WTC11 (cell line): ENCODE measurements around the gene MYG1. TPM values are rescaled to one million over a fixed set of nuclear protein-coding genes. Genes with fewer than 3 reads are reported as not detected.
A peak's percentile ranks its signal among the peaks of the same experiment; 100 is the strongest.

ENCODE experiments used
- ELF4 ChIP-seq: sonication (generic); formaldehyde crosslinking; IDR thresholded peaks from 2 replicates; pipeline ENCODE4 v1.8.1; 2022; ENCODE audit warnings: low read depth, mild to moderate bottlenecking, moderate library complexity, missing genetic modification reagents
- ETV6 ChIP-seq: sonication (generic); formaldehyde crosslinking; IDR thresholded peaks from 2 replicates; pipeline ENCODE4 v1.8.1; 2022; ENCODE audit warnings: mild to moderate bottlenecking, missing genetic modification reagents
- FOXP1 ChIP-seq: sonication (generic); formaldehyde crosslinking; IDR thresholded peaks from 2 replicates; pipeline ENCODE4 v1.8.0; 2022; ENCODE audit warnings: missing genetic modification reagents, mild to moderate bottlenecking, moderate library complexity, borderline replicate concordance
- GABPB1 ChIP-seq: sonication (generic); formaldehyde crosslinking; IDR thresholded peaks from 2 replicates; pipeline ENCODE4 v1.8.1; 2023; ENCODE audit warnings: mild to moderate bottlenecking, missing genetic modification reagents
- JAZF1 ChIP-seq: fragments of 250-450 bp; sonication (Bioruptor Pico); IDR thresholded peaks from 2 replicates; pipeline ENCODE4 v1.9.0; 2021; ENCODE audit warnings: moderate library complexity, mild to moderate bottlenecking, inconsistent platforms
- MXD4 ChIP-seq: fragments of 250-450 bp; sonication (Bioruptor Pico); IDR thresholded peaks from 2 replicates; pipeline ENCODE4 v1.8.0; 2021; ENCODE audit warnings: mild to moderate bottlenecking, moderate library complexity, borderline replicate concordance
- MYBL2 ChIP-seq: sonication (generic); formaldehyde crosslinking; IDR thresholded peaks from 2 replicates; pipeline ENCODE4 v1.8.1; 2023; ENCODE audit warnings: mild to moderate bottlenecking, moderate library complexity, missing genetic modification reagents
- NFE2L1 ChIP-seq: sonication (generic); formaldehyde crosslinking; IDR thresholded peaks from 2 replicates; pipeline ENCODE4 v1.8.1; 2023; ENCODE audit warnings: missing genetic modification reagents
- OVOL2 ChIP-seq: fragments of 250-450 bp; sonication (Bioruptor Pico); IDR thresholded peaks from 2 replicates; pipeline ENCODE4 v1.9.0; 2021; ENCODE audit warnings: mild to moderate bottlenecking, borderline replicate concordance
- RORB ChIP-seq: fragments of 250-450 bp; sonication (Bioruptor Pico); IDR thresholded peaks from 2 replicates; pipeline ENCODE4 v1.9.0; 2021; ENCODE audit warnings: mild to moderate bottlenecking
- SOX15 ChIP-seq: fragments of 250-450 bp; sonication (Bioruptor Pico); IDR thresholded peaks from 2 replicates; pipeline ENCODE4 v1.9.0; 2021; ENCODE audit warnings: mild to moderate bottlenecking
- SP1 ChIP-seq: sonication (generic); formaldehyde crosslinking; conservative IDR thresholded peaks from 2 replicates; pipeline ENCODE4 v1.8.1; 2022; ENCODE audit warnings: missing genetic modification reagents
- TCF7 ChIP-seq: sonication (generic); formaldehyde crosslinking; IDR thresholded peaks from 2 replicates; pipeline ENCODE4 v1.8.0; 2022; ENCODE audit warnings: mild to moderate bottlenecking, low read depth, missing genetic modification reagents, moderate library complexity
- ZNF263 ChIP-seq: sonication (generic); formaldehyde crosslinking; IDR thresholded peaks from 2 replicates; pipeline ENCODE4 v1.8.1; 2022; ENCODE audit warnings: low read depth, mild to moderate bottlenecking, moderate library complexity, missing genetic modification reagents
- ZNF416 ChIP-seq: fragments of 250-450 bp; sonication (Bioruptor Pico); IDR thresholded peaks from 2 replicates; pipeline ENCODE4 v1.9.0; 2021; ENCODE audit warnings: mild to moderate bottlenecking, inconsistent platforms
- ZNF423 ChIP-seq: fragments of 250-450 bp; sonication (Bioruptor Pico); IDR thresholded peaks from 2 replicates; pipeline ENCODE4 v2.1.2; 2022; ENCODE audit warnings: mild to moderate bottlenecking, moderate library complexity
- ZNF671 ChIP-seq: fragments of 250-450 bp; sonication (Bioruptor Pico); IDR thresholded peaks from 2 replicates; pipeline ENCODE4 v1.8.0; 2021; ENCODE audit warnings: mild to moderate bottlenecking
- total RNA-seq: library from RNA; stranded (reverse); gene quantifications from 3 replicates; pipeline ENCODE4 v1.2.3, GENCODE V29; 2021
- TF ChIP-seq, protein P1 (sequence below): fragments of 250-450 bp; sonication (Bioruptor Pico); IDR thresholded peaks from 2 replicates; pipeline ENCODE4 v1.9.0; 2021; ENCODE audit warnings: mild to moderate bottlenecking
- TF ChIP-seq, protein P2 (sequence below): sonication (generic); formaldehyde crosslinking; IDR thresholded peaks from 2 replicates; pipeline ENCODE4 v1.8.1; 2023; ENCODE audit warnings: mild to moderate bottlenecking, missing genetic modification reagents, borderline replicate concordance
- TF ChIP-seq, protein P3 (sequence below): fragments of 200-600 bp; IDR thresholded peaks from 2 replicates; pipeline ENCODE4 v1.8.0; 2022; ENCODE audit warnings: antibody characterized with exemption
- TF ChIP-seq, protein P4 (sequence below): sonication (generic); formaldehyde crosslinking; IDR thresholded peaks from 2 replicates; pipeline ENCODE4 v1.8.1; 2023; ENCODE audit warnings: mild to moderate bottlenecking, missing genetic modification reagents, moderate library complexity
- TF ChIP-seq, protein P5 (sequence below): fragments of 250-450 bp; sonication (Bioruptor Pico); conservative IDR thresholded peaks from 2 replicates; pipeline ENCODE4 v1.9.0; 2021; ENCODE audit warnings: mild to moderate bottlenecking
- TF ChIP-seq, protein P6 (sequence below): sonication (generic); formaldehyde crosslinking; IDR thresholded peaks from 2 replicates; pipeline ENCODE4 v1.8.0; 2022; ENCODE audit warnings: mild to moderate bottlenecking, missing genetic modification reagents

MYG1 gene
- total RNA-seq, 1 experiment from 2014 or later, result 93.1 TPM

DNA sequence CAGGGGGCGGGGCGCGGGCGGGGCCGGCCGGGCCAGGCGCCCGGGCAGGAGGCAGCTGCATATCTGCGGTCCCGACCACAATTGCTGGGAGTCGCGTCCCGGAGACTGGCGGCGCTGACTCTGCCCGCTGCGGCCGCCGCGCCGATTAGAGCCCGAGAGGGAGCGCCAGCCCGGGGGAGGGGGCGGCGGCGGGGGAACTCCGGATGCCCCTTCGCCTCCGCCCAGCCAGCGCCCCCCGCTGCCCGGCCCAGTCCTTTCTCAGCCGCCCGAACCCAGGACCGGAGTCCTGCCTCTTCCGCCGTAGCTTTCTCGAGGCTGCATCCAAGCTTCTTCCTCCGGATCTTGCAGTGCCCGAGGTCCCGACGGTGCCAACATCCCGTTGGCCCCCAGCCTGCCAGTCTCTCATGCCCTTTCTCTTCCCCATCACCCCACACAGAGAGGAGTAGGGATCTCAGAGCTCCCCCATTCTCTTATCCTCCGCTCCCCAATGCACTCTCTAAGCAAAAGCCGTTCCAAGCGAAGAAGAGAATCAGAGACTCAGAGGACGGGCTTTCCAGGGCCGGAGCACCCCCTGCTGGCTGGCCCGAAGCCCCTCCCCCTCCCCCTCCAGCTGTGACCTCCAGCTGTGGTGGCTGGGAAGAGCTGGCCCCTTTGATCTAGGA lies 45.5 kb downstream of the MYG1 start (continued):
- TF ChIP-seq, protein P1, sequence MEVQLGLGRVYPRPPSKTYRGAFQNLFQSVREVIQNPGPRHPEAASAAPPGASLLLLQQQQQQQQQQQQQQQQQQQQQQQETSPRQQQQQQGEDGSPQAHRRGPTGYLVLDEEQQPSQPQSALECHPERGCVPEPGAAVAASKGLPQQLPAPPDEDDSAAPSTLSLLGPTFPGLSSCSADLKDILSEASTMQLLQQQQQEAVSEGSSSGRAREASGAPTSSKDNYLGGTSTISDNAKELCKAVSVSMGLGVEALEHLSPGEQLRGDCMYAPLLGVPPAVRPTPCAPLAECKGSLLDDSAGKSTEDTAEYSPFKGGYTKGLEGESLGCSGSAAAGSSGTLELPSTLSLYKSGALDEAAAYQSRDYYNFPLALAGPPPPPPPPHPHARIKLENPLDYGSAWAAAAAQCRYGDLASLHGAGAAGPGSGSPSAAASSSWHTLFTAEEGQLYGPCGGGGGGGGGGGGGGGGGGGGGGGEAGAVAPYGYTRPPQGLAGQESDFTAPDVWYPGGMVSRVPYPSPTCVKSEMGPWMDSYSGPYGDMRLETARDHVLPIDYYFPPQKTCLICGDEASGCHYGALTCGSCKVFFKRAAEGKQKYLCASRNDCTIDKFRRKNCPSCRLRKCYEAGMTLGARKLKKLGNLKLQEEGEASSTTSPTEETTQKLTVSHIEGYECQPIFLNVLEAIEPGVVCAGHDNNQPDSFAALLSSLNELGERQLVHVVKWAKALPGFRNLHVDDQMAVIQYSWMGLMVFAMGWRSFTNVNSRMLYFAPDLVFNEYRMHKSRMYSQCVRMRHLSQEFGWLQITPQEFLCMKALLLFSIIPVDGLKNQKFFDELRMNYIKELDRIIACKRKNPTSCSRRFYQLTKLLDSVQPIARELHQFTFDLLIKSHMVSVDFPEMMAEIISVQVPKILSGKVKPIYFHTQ (CRISPR knock-in tag), result no peak
- TF ChIP-seq NFE2L1 (CRISPR knock-in tag) (no peak), GABPB1 (CRISPR knock-in tag) (no peak), SP1 (CRISPR knock-in tag) (peak; percentile 51; the same call in 1 of the 2 replicates), SOX15 (CRISPR knock-in tag) (no peak), ZNF671 (CRISPR knock-in tag) (no peak), FOXP1 (CRISPR knock-in tag) (peak; percentile 27; the same call in 1 of the 2 replicates), ZNF416 (CRISPR knock-in tag) (no peak), RORB (CRISPR knock-in tag) (no peak), ZNF263 (CRISPR knock-in tag) (no peak), OVOL2 (CRISPR knock-in tag) (no peak), TCF7 (CRISPR knock-in tag) (no peak), ETV6 (CRISPR knock-in tag) (peak; percentile 37; the same call in 1 of the 2 replicates), MYBL2 (peak; percentile 37; the same call in 1 of the 2 replicates), JAZF1 (CRISPR knock-in tag) (no peak), ELF4 (CRISPR knock-in tag) (no peak), MXD4 (CRISPR knock-in tag) (no peak), ZNF423 (peak; percentile 92)
- TF ChIP-seq, protein P2, sequence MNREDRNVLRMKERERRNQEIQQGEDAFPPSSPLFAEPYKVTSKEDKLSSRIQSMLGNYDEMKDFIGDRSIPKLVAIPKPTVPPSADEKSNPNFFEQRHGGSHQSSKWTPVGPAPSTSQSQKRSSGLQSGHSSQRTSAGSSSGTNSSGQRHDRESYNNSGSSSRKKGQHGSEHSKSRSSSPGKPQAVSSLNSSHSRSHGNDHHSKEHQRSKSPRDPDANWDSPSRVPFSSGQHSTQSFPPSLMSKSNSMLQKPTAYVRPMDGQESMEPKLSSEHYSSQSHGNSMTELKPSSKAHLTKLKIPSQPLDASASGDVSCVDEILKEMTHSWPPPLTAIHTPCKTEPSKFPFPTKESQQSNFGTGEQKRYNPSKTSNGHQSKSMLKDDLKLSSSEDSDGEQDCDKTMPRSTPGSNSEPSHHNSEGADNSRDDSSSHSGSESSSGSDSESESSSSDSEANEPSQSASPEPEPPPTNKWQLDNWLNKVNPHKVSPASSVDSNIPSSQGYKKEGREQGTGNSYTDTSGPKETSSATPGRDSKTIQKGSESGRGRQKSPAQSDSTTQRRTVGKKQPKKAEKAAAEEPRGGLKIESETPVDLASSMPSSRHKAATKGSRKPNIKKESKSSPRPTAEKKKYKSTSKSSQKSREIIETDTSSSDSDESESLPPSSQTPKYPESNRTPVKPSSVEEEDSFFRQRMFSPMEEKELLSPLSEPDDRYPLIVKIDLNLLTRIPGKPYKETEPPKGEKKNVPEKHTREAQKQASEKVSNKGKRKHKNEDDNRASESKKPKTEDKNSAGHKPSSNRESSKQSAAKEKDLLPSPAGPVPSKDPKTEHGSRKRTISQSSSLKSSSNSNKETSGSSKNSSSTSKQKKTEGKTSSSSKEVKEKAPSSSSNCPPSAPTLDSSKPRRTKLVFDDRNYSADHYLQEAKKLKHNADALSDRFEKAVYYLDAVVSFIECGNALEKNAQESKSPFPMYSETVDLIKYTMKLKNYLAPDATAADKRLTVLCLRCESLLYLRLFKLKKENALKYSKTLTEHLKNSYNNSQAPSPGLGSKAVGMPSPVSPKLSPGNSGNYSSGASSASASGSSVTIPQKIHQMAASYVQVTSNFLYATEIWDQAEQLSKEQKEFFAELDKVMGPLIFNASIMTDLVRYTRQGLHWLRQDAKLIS (CRISPR knock-in tag), result no peak
- TF ChIP-seq, protein P3, sequence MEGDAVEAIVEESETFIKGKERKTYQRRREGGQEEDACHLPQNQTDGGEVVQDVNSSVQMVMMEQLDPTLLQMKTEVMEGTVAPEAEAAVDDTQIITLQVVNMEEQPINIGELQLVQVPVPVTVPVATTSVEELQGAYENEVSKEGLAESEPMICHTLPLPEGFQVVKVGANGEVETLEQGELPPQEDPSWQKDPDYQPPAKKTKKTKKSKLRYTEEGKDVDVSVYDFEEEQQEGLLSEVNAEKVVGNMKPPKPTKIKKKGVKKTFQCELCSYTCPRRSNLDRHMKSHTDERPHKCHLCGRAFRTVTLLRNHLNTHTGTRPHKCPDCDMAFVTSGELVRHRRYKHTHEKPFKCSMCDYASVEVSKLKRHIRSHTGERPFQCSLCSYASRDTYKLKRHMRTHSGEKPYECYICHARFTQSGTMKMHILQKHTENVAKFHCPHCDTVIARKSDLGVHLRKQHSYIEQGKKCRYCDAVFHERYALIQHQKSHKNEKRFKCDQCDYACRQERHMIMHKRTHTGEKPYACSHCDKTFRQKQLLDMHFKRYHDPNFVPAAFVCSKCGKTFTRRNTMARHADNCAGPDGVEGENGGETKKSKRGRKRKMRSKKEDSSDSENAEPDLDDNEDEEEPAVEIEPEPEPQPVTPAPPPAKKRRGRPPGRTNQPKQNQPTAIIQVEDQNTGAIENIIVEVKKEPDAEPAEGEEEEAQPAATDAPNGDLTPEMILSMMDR, result no peak
- TF ChIP-seq, protein P4, sequence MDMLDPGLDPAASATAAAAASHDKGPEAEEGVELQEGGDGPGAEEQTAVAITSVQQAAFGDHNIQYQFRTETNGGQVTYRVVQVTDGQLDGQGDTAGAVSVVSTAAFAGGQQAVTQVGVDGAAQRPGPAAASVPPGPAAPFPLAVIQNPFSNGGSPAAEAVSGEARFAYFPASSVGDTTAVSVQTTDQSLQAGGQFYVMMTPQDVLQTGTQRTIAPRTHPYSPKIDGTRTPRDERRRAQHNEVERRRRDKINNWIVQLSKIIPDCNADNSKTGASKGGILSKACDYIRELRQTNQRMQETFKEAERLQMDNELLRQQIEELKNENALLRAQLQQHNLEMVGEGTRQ (CRISPR knock-in tag), result no peak
- TF ChIP-seq, protein P5, sequence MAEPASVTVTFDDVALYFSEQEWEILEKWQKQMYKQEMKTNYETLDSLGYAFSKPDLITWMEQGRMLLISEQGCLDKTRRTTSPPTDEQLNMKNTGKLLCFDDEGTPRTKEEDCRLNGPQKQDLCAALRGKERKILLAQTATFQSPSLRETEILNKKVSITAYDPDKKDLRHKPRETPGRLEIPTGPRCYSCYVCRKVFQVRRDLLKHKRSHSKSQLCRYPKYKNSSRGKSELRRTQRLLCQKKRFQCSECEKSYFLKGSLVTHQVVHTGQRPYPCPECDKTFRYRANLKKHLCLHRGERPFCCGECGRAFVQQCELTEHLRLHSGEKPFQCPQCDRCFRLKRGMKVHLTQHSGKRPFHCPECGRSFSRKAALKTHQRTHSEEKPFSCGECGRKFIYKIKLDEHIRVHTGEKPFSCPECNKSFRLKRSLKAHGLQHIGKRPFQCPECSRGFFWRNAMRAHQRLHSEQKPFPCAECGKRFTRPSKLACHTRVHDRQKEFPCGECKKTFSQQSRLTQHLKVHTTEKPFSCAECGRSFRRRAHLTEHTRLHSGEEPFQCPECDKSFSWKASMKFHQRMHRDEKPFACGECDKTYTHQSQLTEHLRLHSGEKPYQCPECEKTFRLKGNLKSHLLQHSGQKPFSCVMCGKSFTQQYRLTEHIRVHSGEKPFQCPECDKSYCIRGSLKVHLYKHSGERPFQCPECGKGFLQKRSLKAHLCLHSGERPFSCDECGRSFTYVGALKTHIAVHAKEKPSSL (CRISPR knock-in tag), result no peak
- TF ChIP-seq, protein P6, sequence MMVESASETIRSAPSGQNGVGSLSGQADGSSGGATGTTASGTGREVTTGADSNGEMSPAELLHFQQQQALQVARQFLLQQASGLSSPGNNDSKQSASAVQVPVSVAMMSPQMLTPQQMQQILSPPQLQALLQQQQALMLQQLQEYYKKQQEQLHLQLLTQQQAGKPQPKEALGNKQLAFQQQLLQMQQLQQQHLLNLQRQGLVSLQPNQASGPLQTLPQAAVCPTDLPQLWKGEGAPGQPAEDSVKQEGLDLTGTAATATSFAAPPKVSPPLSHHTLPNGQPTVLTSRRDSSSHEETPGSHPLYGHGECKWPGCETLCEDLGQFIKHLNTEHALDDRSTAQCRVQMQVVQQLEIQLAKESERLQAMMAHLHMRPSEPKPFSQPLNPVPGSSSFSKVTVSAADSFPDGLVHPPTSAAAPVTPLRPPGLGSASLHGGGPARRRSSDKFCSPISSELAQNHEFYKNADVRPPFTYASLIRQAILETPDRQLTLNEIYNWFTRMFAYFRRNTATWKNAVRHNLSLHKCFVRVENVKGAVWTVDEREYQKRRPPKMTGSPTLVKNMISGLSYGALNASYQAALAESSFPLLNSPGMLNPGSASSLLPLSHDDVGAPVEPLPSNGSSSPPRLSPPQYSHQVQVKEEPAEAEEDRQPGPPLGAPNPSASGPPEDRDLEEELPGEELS (CRISPR knock-in tag), result no peak
- TF ChIP-seq, all 79 proteins: peak for 6
